ENCODE measurements around the gene N4BP3. TPM values are rescaled to one million over a fixed set of nuclear protein-coding genes. Genes with fewer than 3 reads are reported as not detected.

N4BP3 gene
- total RNA-seq, 1 experiment from 2014 or later: 0.79 TPM

DNA sequence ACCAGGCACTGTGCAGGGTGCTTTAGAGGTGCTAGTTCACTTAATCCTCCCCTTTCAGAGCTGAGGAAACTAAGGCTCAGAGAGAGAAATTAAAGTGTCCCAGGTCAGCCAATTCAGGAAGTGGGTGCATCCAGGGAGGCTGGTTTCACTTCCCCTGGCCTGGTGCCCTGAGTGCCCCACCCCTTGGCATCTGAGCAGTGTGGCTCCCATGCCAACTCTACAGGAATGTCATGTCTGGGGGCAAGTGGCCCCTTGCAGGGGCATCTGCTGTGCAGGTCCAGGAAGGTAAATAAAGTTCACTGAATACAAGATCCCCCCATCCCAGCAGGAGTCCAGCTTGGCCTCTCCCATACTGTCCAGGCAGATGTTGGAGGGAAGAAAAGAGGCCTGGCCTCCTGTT is 4.4 kb upstream of the N4BP3 start:
- no peak for DNase-seq (ENCODE audit: low read depth in 1 of 2, low spot score in 2 of 2)
- H3K4me3 ChIP-seq: no peak overlapping the region
- H3K9me3 ChIP-seq (replicated peaks): peaks cover 9% of the 10 kb centered on the region
- peaks cover 11% of the 10 kb centered on the region for H3K4me1 ChIP-seq (replicated peaks)
- no peaks in the 10 kb centered on the region for H3K36me3 ChIP-seq
- H3K27me3 ChIP-seq (replicated peaks): peaks cover 30% of the 10 kb centered on the region
- no peak overlapping the region for H3K27ac ChIP-seq

DNA sequence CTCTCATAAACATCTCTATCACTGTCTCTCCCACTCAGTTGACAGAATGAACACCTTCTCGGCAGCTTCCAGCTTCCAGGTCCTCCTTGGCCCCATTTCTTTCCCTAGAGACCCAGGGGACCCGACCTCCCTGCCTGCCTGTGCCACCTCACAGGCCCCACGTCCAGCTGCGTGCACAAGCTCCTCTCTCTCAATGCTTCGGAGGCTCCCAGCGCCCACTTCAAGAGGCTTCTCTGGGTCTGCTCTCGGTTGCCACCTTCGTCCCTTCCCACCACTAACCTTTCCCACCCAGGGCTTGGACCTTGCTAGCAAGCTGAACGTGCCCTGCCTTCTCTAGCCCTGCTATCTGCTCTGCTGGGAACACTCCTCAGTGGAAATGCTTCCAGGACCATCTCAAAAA is 2.8 kb upstream of the N4BP3 start:
- Histone ChIP-seq H3K27me3 (replicated peaks) (peaks cover 45% of the 10 kb centered on the region), H3K4me1 (replicated peaks) (peaks cover 17% of the 10 kb centered on the region), H3K9me3 (replicated peaks) (peaks cover 9% of the 10 kb centered on the region), H3K4me3 (no peak overlapping the region), H3K36me3 (no peaks in the 10 kb centered on the region), H3K27ac (no peak overlapping the region)
- DNase-seq (ENCODE audit: low read depth in 1 of 2, low spot score in 2 of 2): no peak

DNA sequence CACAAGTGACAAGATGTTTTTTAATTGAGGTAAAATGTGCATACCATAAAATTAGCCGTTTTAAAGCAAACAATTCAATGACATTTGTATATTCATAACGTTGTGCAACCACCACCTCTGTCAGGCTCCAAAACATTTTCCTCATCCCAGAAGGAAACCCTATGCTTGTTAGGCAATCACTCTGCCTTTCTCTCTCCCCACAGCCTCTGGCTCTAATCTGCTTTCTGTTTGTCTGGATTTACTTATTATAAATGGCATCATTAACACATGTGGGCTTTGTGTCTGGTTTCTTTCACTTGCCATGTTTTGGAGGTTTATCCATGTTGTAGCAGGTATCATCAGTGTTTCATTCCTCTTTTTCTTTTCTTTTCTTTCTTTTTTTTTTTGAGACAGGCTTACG is 1.4 kb upstream of the N4BP3 start:
- Histone ChIP-seq H3K4me3 (no peak overlapping the region), H3K27me3 (replicated peaks) (peaks cover 56% of the 10 kb centered on the region), H3K36me3 (no peaks in the 10 kb centered on the region), H3K4me1 (replicated peaks) (peaks cover 17% of the 10 kb centered on the region), H3K27ac (no peak overlapping the region), H3K9me3 (replicated peaks) (peaks cover 9% of the 10 kb centered on the region)
- no peak for DNase-seq (ENCODE audit: low read depth in 1 of 2, low spot score in 2 of 2)

DNA sequence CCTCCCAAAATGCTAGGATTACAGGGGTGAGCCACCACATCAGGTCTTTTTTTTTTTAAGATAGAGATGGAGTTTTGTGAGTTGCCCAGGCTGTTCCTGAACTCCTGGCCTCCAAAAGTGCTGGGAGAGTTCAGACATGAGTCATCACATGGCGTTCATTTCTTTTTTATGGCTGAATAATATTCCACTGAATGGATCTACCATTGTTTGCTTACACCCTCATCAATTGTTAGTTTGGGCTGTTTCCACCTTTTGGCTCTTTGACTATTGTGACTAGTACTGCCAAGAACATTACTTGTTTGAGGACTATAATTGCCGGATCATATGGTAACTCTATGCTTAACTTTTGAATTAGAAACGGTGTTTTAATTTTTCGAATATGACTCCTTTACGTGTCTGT is 787 bp upstream of the N4BP3 start:
- H3K27ac ChIP-seq: no peak overlapping the region
- H3K27me3 ChIP-seq (replicated peaks): peaks cover 54% of the 10 kb centered on the region
- DNase-seq (ENCODE audit: low read depth in 1 of 2, low spot score in 2 of 2): no peak
- no peaks in the 10 kb centered on the region for H3K36me3 ChIP-seq
- H3K4me1 ChIP-seq (replicated peaks): peaks cover 17% of the 10 kb centered on the region
- peaks cover 9% of the 10 kb centered on the region for H3K9me3 ChIP-seq (replicated peaks)
- no peak overlapping the region for H3K4me3 ChIP-seq

DNA sequence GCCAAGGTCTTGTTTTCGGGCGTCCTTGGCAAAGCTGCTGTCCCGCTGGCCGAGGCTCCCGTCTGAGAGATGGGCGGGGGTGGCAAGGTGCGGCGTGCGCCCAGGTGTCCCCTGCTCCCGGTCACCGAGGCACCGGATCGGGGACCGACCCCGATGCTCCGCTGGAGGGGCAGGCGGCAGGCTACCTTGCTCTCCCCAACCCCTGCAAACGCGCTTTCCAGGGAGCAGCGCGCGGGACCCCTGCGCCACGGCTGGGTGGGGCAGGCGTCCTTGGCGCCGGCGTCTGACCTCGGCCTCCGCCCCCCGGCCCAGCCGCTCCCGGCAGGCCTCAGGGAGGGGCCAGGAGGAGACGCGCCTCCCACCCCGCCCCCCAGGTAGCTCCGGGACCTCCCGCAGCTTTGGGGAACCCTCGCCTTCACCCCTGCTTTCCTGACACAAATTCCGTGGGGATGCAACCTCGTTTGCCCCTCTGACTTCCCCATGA is 551 bp downstream of the N4BP3 start:
- H3K4me3 ChIP-seq: peak overlapping the region; percentile 47
- peaks cover 9% of the 10 kb centered on the region for H3K9me3 ChIP-seq (replicated peaks)
- H3K36me3 ChIP-seq: no peaks in the 10 kb centered on the region
- peaks cover 52% of the 10 kb centered on the region for H3K27me3 ChIP-seq (replicated peaks)
- peak in 1 of 2 experiments; percentile 44 for DNase-seq (ENCODE audit: low read depth in 1 of 2, low spot score in 2 of 2)
- no peak overlapping the region for H3K27ac ChIP-seq
- peaks cover 17% of the 10 kb centered on the region for H3K4me1 ChIP-seq (replicated peaks)

DNA sequence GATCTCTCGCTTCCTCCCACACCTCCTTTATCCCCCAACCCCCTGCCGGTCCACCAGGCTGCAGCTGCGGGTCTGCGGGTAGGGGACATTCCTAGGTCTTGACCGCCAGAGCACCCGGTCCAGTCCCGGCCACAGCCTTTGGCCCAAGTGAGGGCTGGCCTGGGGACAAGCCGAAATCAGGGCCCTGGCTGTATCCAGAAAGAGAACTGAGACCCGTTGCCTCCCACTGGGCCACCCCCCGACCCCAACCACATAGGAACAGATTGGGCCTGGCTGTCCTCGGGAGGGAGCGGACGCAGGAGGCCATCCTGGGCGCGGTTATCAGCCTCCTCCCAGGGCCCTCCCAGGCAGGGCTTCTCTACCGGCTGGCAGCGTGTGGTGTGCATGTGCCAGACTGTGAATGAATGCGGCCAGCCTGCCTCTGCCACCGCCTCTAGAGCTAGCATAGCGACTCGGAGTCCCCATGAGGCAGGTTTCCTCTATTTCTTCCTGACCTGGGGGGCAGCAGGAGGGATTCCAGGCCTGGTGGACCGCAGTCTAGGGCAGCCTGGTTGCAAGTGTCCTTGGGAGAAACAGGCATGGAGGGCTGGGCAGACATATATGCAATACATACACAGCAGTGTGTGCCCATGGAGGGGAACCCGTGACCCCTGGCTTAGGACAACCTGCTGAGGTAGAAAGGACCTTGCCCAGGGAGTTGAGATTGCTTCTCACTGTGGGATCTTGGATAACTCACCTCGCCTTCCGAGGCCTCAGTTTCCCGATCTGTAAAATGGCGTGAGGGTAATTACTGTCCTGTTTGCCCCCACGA is 1.2 kb downstream of the N4BP3 start:
- peaks cover 17% of the 10 kb centered on the region for H3K4me1 ChIP-seq (replicated peaks)

DNA sequence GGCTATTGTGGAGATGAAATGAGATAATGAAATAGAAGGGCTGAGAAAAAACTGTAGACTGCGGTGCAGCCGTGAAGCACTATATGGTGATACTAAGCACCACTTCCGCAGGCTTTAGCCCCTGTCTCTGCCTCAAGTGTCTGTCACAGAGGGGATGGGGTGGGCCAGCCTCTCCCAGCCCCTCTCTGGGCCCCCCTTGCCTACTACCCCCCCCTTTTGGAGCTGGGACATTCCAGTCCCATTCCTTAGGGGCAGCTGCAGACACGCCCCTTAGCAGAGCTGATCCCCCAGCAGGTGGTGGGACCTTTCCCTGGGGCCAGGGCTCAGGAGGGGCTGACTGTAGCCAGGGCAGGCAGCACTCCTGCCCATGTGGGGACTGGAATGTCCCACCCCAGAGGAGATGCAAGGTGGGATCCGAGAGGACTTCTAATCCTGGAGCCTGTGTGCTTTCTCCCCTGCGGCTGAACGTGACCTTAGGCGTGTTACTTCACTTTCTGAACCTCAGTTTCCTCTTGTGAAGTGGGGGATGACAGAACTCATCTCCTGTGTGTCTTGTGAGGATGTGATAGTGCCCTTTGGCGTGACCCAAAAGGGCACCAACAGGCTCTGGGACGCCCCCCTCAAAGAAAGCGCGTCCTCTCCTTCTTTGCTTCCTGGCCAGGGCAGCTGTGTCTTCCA is 1.9 kb downstream of the N4BP3 start:
- Histone ChIP-seq H3K36me3 (no peaks in the 10 kb centered on the region), H3K4me1 (replicated peaks) (peaks cover 17% of the 10 kb centered on the region), H3K4me3 (no peak overlapping the region), H3K27ac (no peak overlapping the region), H3K9me3 (replicated peaks) (peaks cover 9% of the 10 kb centered on the region), H3K27me3 (replicated peaks) (peaks cover 52% of the 10 kb centered on the region)
- no peak for DNase-seq (ENCODE audit: low read depth in 1 of 2, low spot score in 2 of 2)

More for the DNA sequence above, 1.2 kb downstream of the N4BP3 start:
- H3K36me3 ChIP-seq: no peaks in the 10 kb centered on the region
- H3K4me3 ChIP-seq: peak overlapping the region; percentile 47
- peaks cover 52% of the 10 kb centered on the region for H3K27me3 ChIP-seq (replicated peaks)
- no peak overlapping the region for H3K27ac ChIP-seq
- DNase-seq (ENCODE audit: low read depth in 1 of 2, low spot score in 2 of 2): peak in 1 of 2 experiments; percentile 44
- H3K9me3 ChIP-seq (replicated peaks): peaks cover 9% of the 10 kb centered on the region

DNA sequence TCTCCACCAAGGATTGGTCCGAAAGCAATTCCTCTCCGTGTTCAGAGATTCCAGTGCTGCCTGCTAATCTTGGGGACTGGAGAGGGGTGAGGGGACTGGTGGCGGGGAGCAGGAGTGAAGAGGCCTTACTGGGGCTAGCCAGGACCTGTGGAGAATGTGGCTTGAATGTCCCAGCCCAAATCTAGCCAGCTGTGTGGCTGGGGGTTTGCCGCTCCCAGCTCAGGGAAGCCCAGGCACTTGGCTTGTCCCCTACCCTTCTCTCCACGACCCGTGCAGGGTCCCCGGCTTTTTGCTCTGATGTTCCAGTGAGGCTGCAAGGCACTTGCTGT is 2.4 kb downstream of the N4BP3 start:
- no peak overlapping the region for H3K27ac ChIP-seq
- DNase-seq (ENCODE audit: low read depth in 1 of 2, low spot score in 2 of 2): no peak
- H3K4me3 ChIP-seq: no peak overlapping the region
- peaks cover 9% of the 10 kb centered on the region for H3K9me3 ChIP-seq (replicated peaks)
- no peaks in the 10 kb centered on the region for H3K36me3 ChIP-seq
- H3K4me1 ChIP-seq (replicated peaks): peaks cover 17% of the 10 kb centered on the region
- peaks cover 52% of the 10 kb centered on the region for H3K27me3 ChIP-seq (replicated peaks)

DNA sequence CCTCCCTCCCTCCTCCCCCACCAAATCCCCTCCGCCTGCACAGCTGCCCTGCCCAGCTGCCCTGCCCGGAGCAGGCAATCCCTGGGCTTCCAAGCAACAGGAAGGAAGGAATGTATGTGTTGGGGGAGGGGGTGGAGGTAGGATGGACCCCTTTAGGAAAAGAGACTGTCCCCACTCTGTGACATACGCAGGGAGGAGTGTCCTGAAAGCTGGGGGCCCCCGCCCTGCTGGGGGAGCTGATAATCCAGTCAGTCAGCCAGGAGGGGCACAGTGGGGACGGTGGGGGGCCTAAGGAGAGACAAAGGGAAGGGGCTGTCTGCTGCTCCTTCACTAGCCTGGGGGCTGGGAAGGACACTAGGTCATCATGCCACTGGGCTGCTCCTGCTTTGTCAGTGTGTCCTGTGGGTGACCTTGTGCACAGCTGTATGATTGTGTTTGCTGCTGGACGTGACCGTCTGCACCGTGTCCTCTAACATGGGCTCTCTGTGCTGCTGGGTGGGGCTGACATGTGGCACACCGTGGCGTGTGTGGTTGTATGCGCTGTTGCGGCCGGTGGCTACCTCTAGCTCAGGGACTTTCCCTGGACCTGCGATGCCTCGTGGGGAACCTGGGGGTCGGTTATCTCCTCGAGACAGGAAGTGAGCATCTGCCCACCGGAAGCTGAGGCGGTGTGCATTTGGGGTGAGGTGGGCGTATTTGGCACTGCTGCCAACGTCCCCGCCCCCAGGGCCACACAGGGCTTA is 3.0 kb downstream of the N4BP3 start:
- Histone ChIP-seq H3K9me3 (replicated peaks) (peaks cover 9% of the 10 kb centered on the region), H3K4me1 (replicated peaks) (peaks cover 17% of the 10 kb centered on the region), H3K27me3 (replicated peaks) (peaks cover 51% of the 10 kb centered on the region), H3K4me3 (no peak overlapping the region), H3K27ac (no peak overlapping the region), H3K36me3 (no peaks in the 10 kb centered on the region)
- peak in 1 of 2 experiments; percentile 44 for DNase-seq (ENCODE audit: low read depth in 1 of 2, low spot score in 2 of 2)

DNA sequence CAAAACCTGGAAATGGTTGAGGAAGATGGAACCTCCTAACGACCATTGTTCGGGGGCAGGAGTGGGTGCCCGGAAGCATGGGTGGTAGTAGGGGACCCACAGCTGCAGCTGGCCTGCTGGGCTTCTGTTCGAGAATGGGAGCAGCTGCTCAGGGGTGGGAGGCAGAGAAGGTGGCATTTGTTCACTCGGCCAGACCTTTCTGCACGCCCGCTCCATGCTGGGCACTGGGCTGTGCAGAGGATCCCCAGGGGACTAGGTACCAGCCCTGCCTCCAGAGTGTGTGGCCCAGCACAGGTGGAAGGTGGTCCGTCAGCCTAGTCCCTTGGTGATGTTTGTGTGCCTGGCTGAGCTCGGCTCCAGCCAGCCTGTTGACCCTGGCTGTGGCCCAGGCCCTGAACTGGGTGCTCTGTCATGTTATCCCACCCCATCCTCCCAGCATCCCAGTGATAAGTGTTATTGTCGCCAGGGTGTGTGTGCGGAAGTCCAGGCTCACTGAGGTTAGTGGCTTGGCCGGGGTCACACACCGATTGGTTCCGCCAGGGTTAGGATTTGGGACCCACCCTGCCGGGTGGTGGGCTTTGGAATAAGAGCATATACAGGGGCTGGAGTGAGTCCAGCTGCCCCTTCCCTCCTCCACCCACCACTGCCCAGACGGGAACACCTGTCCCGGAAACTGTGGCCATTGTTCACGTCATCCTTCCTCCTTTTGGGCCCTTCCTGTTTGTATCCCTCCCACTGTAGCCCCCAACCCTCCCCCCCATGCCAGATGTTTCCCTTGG is 4.8 kb downstream of the N4BP3 start:
- Histone ChIP-seq H3K9me3 (replicated peaks) (peaks cover 3% of the 10 kb centered on the region), H3K4me1 (replicated peaks) (peaks cover 15% of the 10 kb centered on the region), H3K36me3 (peaks cover 3% of the 10 kb centered on the region; the same call in 1 of the 2 replicates), H3K4me3 (no peak overlapping the region), H3K27me3 (replicated peaks) (peaks cover 33% of the 10 kb centered on the region), H3K27ac (no peak overlapping the region)
- DNase-seq (ENCODE audit: low read depth in 1 of 2, low spot score in 2 of 2): no peak

DNA sequence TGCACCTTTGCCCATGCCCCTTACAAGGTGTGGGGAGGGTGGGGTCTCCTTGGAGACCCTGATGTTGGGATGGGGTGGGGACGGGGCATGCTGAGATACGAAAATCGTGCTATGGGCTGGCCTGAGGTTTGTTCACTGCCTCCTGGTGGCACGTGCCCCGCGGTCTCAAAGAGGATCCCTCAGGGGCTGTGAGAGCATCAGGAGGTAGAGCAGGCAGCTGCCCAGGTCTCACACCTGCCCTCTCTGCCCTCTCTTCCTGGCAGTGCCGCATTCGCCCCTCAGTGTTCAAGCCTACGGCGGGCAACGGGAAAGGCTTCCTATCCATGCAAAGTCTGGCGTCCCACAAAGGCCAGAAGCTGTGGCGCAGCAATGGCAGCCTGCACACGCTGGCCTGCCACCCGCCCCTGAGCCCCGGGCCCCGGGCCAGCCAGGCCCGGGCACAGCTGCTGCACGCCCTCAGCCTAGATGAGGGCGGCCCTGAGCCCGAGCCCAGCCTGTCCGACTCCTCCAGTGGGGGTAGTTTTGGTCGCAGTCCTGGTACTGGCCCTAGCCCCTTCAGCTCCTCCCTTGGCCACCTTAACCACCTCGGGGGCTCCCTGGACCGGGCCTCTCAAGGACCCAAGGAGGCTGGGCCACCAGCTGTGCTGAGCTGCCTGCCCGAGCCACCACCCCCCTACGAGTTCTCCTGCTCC is 6.7 kb downstream of the N4BP3 start:
- Histone ChIP-seq H3K27ac (no peak overlapping the region), H3K4me3 (no peak overlapping the region), H3K4me1 (replicated peaks) (no peaks in the 10 kb centered on the region), H3K9me3 (replicated peaks) (no peaks in the 10 kb centered on the region), H3K36me3 (peaks cover 3% of the 10 kb centered on the region; the same call in 1 of the 2 replicates), H3K27me3 (replicated peaks) (peaks cover 16% of the 10 kb centered on the region)
- DNase-seq (ENCODE audit: low read depth in 1 of 2, low spot score in 2 of 2): no peak

DNA sequence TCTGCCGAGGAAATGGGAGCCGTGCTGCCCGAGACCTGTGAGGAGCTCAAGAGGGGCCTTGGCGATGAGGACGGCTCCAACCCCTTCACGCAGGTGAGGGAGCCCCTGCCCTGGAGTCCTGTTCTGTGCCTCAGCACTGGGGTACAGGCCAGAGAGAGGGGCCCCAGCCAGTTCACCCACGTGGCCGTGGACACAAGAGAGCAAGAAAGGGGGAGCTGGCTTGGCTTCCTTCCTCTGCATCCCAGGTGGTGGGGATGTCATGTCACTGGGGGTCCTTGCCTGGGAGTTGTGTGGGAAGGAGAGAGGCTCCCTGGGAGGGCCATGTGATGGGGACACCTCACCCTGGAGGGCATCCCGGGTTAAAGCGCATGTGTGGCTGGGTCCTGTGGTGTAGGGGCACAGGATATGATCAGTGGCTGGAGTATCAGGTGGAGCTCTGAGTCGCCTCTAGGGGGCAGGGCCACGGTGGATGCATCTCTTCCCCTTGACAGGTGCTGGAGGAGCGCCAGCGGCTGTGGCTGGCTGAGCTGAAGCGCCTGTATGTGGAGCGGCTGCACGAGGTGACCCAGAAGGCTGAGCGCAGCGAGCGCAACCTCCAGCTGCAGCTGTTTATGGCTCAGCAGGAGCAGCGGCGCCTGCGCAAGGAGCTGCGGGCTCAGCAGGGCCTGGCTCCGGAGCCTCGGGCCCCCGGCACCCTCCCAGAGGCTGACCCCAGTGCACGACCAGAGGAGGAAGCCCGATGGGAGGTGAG is 7.5 kb downstream of the N4BP3 start:
- Histone ChIP-seq H3K27me3 (replicated peaks) (peaks cover 9% of the 10 kb centered on the region), H3K4me3 (no peak overlapping the region), H3K4me1 (replicated peaks) (no peaks in the 10 kb centered on the region), H3K36me3 (peaks cover 3% of the 10 kb centered on the region; the same call in 1 of the 2 replicates), H3K9me3 (replicated peaks) (no peaks in the 10 kb centered on the region), H3K27ac (no peak overlapping the region)
- DNase-seq (ENCODE audit: low read depth in 1 of 2, low spot score in 2 of 2): no peak
